IMR-90 (cell line): ENCODE measurements around the gene DEK. TPM values are rescaled to one million over a fixed set of nuclear protein-coding genes. Genes with fewer than 3 reads are reported as not detected.

Experiments used
- ATAC-seq: fragments of 200-7000 bp; cut with Tn5 transposase; 2 replicates; pipeline ENCODE4 v1.9.1; 2020; ENCODE audit warnings: low read depth, mild to moderate bottlenecking, moderate library complexity
- BruUV-seq: library from RNA; stranded (reverse); fragments of 400-500 nt; replicated peaks from 2 replicates; lab custom pipeline; 2021; lab: Mats Ljungman, UMichigan
- CTCF ChIA-PET: fragments of 300-600 bp; formaldehyde crosslinking; extraction: SDS; loops from one replicate; lab custom pipeline; 2021; ENCODE audit warnings: antibody characterized with exemption; lab: Yijun Ruan, JAX
- POLR2A ChIA-PET: fragments of 300-600 bp; sonication (Branson Sonifier 250); formaldehyde crosslinking; loops from one replicate; lab custom pipeline; 2022; ENCODE audit warnings: antibody characterized with exemption; ENCODE audit not compliant: unreplicated experiment; lab: Charles Lee
- DNase-seq: peaks from one replicate; pipeline ENCODE4 v3.0.0; 2013
- H2AFZ ChIP-seq: replicated peaks from 2 replicates; pipeline ENCODE3; 2013; ENCODE audit warnings: low read length, mild to moderate bottlenecking; ENCODE audit not compliant: poor library complexity
- H2AK5ac ChIP-seq: 2 replicates; pipeline ENCODE4 v1.6.1; 2013; ENCODE audit warnings: low read depth, low read length, inconsistent platforms
- H2AK9ac ChIP-seq: replicated peaks from 2 replicates; pipeline ENCODE3; 2013; ENCODE audit warnings: mild to moderate bottlenecking, low read depth, low read length, moderate library complexity; ENCODE audit not compliant: poor library complexity
- H2BK120ac ChIP-seq: 2 replicates; pipeline ENCODE4 v1.6.1; 2013; ENCODE audit warnings: low read depth, low read length, inconsistent platforms
- H2BK15ac ChIP-seq: 3 replicates; pipeline ENCODE4 v1.6.1; 2013; ENCODE audit warnings: low read depth, low read length, inconsistent platforms
- H2BK20ac ChIP-seq: 2 replicates; pipeline ENCODE4 v1.6.1; 2013; ENCODE audit warnings: low read depth, mild to moderate bottlenecking, inconsistent platforms, low read length, moderate library complexity
- H2BK5ac ChIP-seq: 2 replicates; pipeline ENCODE4 v1.6.1; 2013; ENCODE audit warnings: mild to moderate bottlenecking, low read depth, low read length, inconsistent platforms; ENCODE audit not compliant: poor library complexity, severe bottlenecking
- H3K14ac ChIP-seq: replicated peaks from 2 replicates; pipeline ENCODE4 v1.6.1; 2013; ENCODE audit warnings: low read depth, low read length, inconsistent platforms
- H3K18ac ChIP-seq: 2 replicates; pipeline ENCODE4 v1.6.1; 2013; ENCODE audit warnings: low read depth, low read length, control low read depth
- H3K23ac ChIP-seq: 2 replicates; pipeline ENCODE4 v1.6.1; 2013; ENCODE audit warnings: low read depth, low read length, inconsistent platforms
- H3K27ac ChIP-seq: 2 replicates; pipeline ENCODE4 v1.5.1; 2013; ENCODE audit warnings: mild to moderate bottlenecking, control low read depth, low read length; ENCODE audit not compliant: insufficient read depth
- H3K27me3 ChIP-seq: 2 replicates; pipeline ENCODE4 v1.6.1; 2013; ENCODE audit warnings: low read length; ENCODE audit not compliant: control insufficient read depth, insufficient read depth
- H3K36me3 ChIP-seq: 2 replicates; pipeline ENCODE4 v1.6.1; 2013; ENCODE audit warnings: low read length, mixed read lengths; ENCODE audit not compliant: control insufficient read depth, insufficient read depth
- H3K4ac ChIP-seq: 2 replicates; pipeline ENCODE4 v1.6.1; 2013; ENCODE audit warnings: low read depth, low read length, inconsistent platforms
- H3K4me1 ChIP-seq: 2 replicates; pipeline ENCODE4 v1.6.1; 2013; ENCODE audit warnings: low read length, mixed read lengths; ENCODE audit not compliant: control insufficient read depth, insufficient read depth
- H3K4me2 ChIP-seq: 2 replicates; pipeline ENCODE4 v1.6.1; 2013; ENCODE audit warnings: low read depth, mild to moderate bottlenecking, control low read depth, low read length, moderate library complexity
- H3K4me3 ChIP-seq: 2 replicates; pipeline ENCODE4 v1.5.1; 2013; ENCODE audit warnings: low read depth, mild to moderate bottlenecking, control low read depth, low read length, moderate library complexity; ENCODE audit not compliant: insufficient read depth
- H3K56ac ChIP-seq: 2 replicates; pipeline ENCODE4 v1.6.1; 2013; ENCODE audit warnings: low read length, inconsistent platforms; ENCODE audit not compliant: insufficient read depth; ENCODE audit errors: extremely low read depth
- H3K79me1 ChIP-seq, 2 experiments: 2 replicates each; pipeline ENCODE4 v1.6.1; 2013; ENCODE audit warnings: low read length in 2 of 2, inconsistent platforms in 1 of 2, low read depth in 1 of 2
- H3K9ac ChIP-seq: 2 replicates; pipeline ENCODE4 v1.6.1; 2013; ENCODE audit warnings: low read depth, low read length, control low read depth
- H3K9me1 ChIP-seq: 2 replicates; pipeline ENCODE4 v1.6.1; 2013; ENCODE audit warnings: low read length, inconsistent platforms; ENCODE audit not compliant: insufficient read depth
- H3K9me3 ChIP-seq: 2 replicates; pipeline ENCODE4 v1.6.1; 2013; ENCODE audit warnings: low read length; ENCODE audit not compliant: control insufficient read depth, insufficient read depth
- H4K20me1 ChIP-seq: 2 replicates; pipeline ENCODE4 v1.6.1; 2013; ENCODE audit warnings: low read length, inconsistent platforms; ENCODE audit not compliant: insufficient read depth
- H4K5ac ChIP-seq: 2 replicates; pipeline ENCODE4 v1.6.1; 2013; ENCODE audit warnings: mild to moderate bottlenecking, low read depth, low read length, control low read depth
- H4K8ac ChIP-seq, 2 experiments: 2 replicates each; pipeline ENCODE4 v1.6.1; 2013; ENCODE audit warnings: low read depth in 2 of 2, low read length in 2 of 2, control low read depth in 1 of 2, inconsistent platforms in 1 of 2
- H4K91ac ChIP-seq: 2 replicates; pipeline ENCODE4 v1.6.1; 2013; ENCODE audit warnings: low read depth, low read length, inconsistent platforms; ENCODE audit not compliant: insufficient read depth
- CEBPB ChIP-seq: IDR thresholded peaks from 2 replicates; pipeline ENCODE4 v1.6.1; 2012; ENCODE audit warnings: low read depth, low read length, improper control_type of control experiment
- FOS ChIP-seq: fragments of 150-350 bp; IDR thresholded peaks from 2 replicates; pipeline ENCODE4 v1.6.1; 2016; ENCODE audit warnings: low read depth, low read length
- RCOR1 ChIP-seq: IDR thresholded peaks from 2 replicates; pipeline ENCODE4 v1.6.1; 2012; ENCODE audit warnings: mild to moderate bottlenecking, low read length, improper control_type of control experiment; ENCODE audit not compliant: insufficient replicate concordance
- WGBS, 2 experiments: methylation state at CpG; one replicate each; pipeline versions ENCODE4 v1.1.5 to v1.1.7; 2013; ENCODE audit warnings: missing lambda C conversion rate in 2 of 2; ENCODE audit not compliant: insufficient read length in 1 of 2; ENCODE audit errors: extremely low coverage in 2 of 2; 5-methylcytosine and 5-hydroxymethylcytosine counted together
- dilution Hi-C: fragments of 300-500 bp; cut with HindIII; formaldehyde crosslinking; loops from one replicate; pipeline ENCODE4 v1.14.3; 2018; ENCODE audit warnings: low sequenced_read_pairs; ENCODE audit not compliant: unreplicated experiment
- in situ Hi-C: fragments of 300-500 bp; cut with MboI; formaldehyde crosslinking; loops from 3 replicates; pipeline ENCODE4 v1.14.3; 2019; ENCODE audit warnings: low sequenced_read_pairs, inconsistent platforms, mixed read lengths
- intact Hi-C: fragments of 100-400 bp; cut with micrococcal nuclease; formaldehyde crosslinking; loops from 2 replicates; pipeline ENCODE4 v1.10.0; 2022
- polyA plus RNA-seq, 3 experiments: library from polyadenylated mRNA; depleted of rRNA; stranded (reverse); fragments of >200 nt; gene quantifications; 2 replicates each; pipeline ENCODE4 v1.2.3, GENCODE V29; 2012; ENCODE audit warnings: low replicate concordance in 1 of 3
- total RNA-seq: library from RNA; depleted of rRNA; stranded (reverse); fragments of >200 nt; gene quantifications from 2 replicates; pipeline ENCODE4 v1.2.3, GENCODE V29; 2012

The DEK gene
- total and polyA plus RNA-seq, 2 of the 4 experiments (the other 2 are of a cell fraction), result 33.5 to 37.1 TPM

- Histone ChIP-seq H3K23ac (peak overlapping the region; percentile 19; the same call in 1 of the 2 replicates), H3K4me3 (no peak overlapping the region), H3K79me1 (peaks cover 20 to 60% of the 10 kb centered on the region in 2 experiments), H3K4me2 (no peak overlapping the region), H3K14ac (peak overlapping the region; percentile 22; the same call in 1 of the 2 replicates), H2BK5ac (peak overlapping the region; percentile 81), H2BK20ac (0 out of 2 replicates have a peak overlapping the region, but pooled peaks have one; percentile 23), H2BK120ac (peak overlapping the region; percentile 60; the same call in 1 of the 2 replicates), H3K27me3 (no peaks in the 10 kb centered on the region), H2AFZ (no peak overlapping the region), H4K5ac (no peak overlapping the region), H4K91ac (peak overlapping the region; percentile 85), H4K20me1 (no peaks in the 10 kb centered on the region; the same call in 1 of the 2 replicates), H3K36me3 (peaks cover 30% of the 10 kb centered on the region), H2BK15ac (peak overlapping the region; percentile 63; the same call in 1 of the 3 replicates), H3K9ac (no peak overlapping the region), H3K4me1 (peaks cover 5% of the 10 kb centered on the region), H4K8ac (peak overlapping the region; percentile 15 to 77; a peak in 2 of 4 replicates), H3K56ac (no peak overlapping the region), H2AK5ac (peak overlapping the region; percentile 63; the same call in 1 of the 2 replicates), H3K4ac (peak overlapping the region; percentile 78), H3K9me1 (0 out of 2 replicates have a peak, but pooled peaks cover 3% of the 10 kb centered on the region), H3K18ac (no peak overlapping the region), H2AK9ac (no peak overlapping the region), H3K9me3 (no peaks in the 10 kb centered on the region), H3K27ac (0 out of 2 replicates have a peak overlapping the region, but pooled peaks have one; percentile 31)
- BruUV-seq, result no TSS peak
- peak; percentile 94 for DNase-seq
- 0 out of 2 replicates have a peak, but pooled peaks have one; percentile 37 for TF ChIP-seq FOS
- peak; percentile 91 for TF ChIP-seq CEBPB
- no peak for TF ChIP-seq RCOR1
- POLR2A ChIA-PET, result no interaction called here
- 88% methylated on average over 1 of the region's 11 CpGs; no CpG with 5 or more reads in 1 of the 2 experiments for WGBS, 2 experiments
- peak; percentile 89 for ATAC-seq
- in situ Hi-C loops (no loop called here), intact Hi-C loops (loop anchor here (10.0 kb wide), 1 partner anchor 387 kb away; no protein-coding TSS in a partner anchor), dilution Hi-C loops (no loop called here)
- CTCF ChIA-PET, result interaction anchor here (1.5 kb wide), 1 partner anchor 28 kb away, joined by 3 read pairs; no protein-coding TSS in a partner anchor
Observed at GRCh38 chr6:18242062-18242851, 22.1 kb downstream of the DEK start.
